SW480 (cell line): ENCODE measurements around the gene CTU2.
"Not testable (repeated sequence)": the region's sequence is repeated elsewhere in the genome, so short reads cannot be mapped to it uniquely, and the experiment has no call there.

Source experiments
- DNase-seq: peaks from one replicate; pipeline ENCODE4 v3.0.0-alpha.2; 2016; ENCODE audit warnings: low spot score

CTU2 gene

GRCh38 chr16:88706229-88706964 is at the start of gene CTU2, which contains the start of gene RNF166:
Gene CTU2 (plus strand): TSS chr16:88706503. CDS start chr16:88706531, 28 bp downstream.
Gene RNF166 (minus strand): TSS chr16:88706408. CDS start chr16:88706325, 83 bp downstream.
- peak; percentile 73 for DNase-seq

- DNase-seq: no peak
Observed at GRCh38 chr16:88657371-88657770, 48.9 kb upstream of the CTU2 start.

- DNase-seq: no peak
Observed at GRCh38 chr16:88658714-88659113, 47.6 kb upstream of the CTU2 start.

DNA sequence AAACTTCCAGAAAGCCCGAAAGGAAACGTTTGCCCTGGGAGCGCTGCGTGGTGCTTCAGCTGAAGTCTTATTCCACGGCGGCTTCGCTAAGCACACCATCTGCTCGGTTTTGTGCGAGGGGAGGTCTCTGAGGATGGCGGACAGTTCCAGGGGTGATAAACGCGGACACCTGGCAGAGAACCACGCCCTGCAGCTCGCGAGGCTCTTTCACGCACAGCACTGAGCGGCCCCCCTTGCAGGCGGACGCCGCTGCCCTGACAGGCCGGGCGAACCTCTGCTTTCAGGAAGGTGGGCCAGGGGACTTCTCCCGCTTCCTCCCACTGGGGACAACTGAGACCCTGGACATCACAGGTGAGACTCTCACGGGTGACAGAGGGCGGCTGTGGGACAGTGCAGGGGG is 47.1 kb upstream of the CTU2 start:
- no peak for DNase-seq

- DNase-seq: no peak
Observed at GRCh38 chr16:88661468-88661867, 44.8 kb upstream of the CTU2 start.

DNA sequence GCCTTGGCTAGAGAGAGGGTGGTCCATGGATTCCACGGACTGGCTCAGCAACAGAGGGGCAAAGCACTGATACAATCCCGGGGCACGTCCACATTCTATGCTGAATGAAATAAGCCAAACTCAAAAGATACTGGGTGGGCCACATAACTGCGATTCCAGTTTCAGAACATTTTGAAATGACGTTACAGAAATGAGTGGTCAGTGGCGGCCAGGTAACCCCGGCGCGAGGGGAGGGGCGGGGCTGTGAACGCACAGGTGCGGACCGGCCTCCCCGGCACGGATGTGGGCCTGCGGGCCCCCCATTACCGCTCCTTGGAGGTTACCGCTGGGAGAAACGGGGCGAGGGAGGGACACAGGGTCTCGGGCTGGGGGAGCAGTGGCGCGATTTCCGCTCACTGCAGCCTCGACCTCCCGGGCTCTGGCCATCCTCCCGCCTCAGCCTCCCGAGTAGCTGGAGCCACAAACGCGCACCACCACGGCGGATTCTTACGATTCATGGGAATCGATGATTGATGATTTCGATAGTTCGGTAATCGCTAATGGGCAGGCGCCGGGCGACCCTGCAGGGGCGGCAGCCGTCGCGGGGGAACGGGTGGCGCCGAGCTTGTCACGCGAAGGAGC is 44.0 kb upstream of the CTU2 start:
- DNase-seq: no peak

- DNase-seq: peak; percentile 96
Observed at GRCh38 chr16:88662843-88663606, 43.3 kb upstream of the CTU2 start, which contains the start of gene MVD. Gene MVD (minus strand): TSS chr16:88663091. CDS start chr16:88663080, 11 bp downstream.

DNA sequence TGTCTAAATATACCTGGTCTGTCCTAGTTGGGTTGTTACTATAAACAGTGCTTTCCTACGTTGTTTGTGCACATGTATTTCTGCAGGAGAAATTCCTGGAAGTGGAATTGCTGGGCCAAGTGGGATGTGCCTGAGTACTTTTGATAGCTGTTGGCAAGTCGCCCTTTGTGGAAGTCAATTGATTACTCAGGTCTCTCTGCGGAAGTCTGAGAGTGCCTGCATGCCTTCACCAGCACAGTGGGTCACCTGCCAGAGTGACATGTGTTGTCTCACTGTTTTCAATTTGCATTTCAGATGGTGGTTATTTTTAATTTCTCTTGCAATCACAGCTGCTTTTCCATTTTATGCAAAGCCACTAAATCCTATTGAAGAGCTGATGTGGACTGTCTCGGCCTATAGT is 41.2 kb upstream of the CTU2 start:
- no peak for DNase-seq

- no peak for DNase-seq
Observed at GRCh38 chr16:88665570-88665969, 40.7 kb upstream of the CTU2 start.

- no peak for DNase-seq
Observed at GRCh38 chr16:88667461-88667860, 38.8 kb upstream of the CTU2 start.

GRCh38 chr16:88669493-88669892 is 36.8 kb upstream of the CTU2 start:
- not testable (repeated sequence) for DNase-seq

GRCh38 chr16:88669980-88670379 is 36.3 kb upstream of the CTU2 start:
- DNase-seq: no peak

DNA sequence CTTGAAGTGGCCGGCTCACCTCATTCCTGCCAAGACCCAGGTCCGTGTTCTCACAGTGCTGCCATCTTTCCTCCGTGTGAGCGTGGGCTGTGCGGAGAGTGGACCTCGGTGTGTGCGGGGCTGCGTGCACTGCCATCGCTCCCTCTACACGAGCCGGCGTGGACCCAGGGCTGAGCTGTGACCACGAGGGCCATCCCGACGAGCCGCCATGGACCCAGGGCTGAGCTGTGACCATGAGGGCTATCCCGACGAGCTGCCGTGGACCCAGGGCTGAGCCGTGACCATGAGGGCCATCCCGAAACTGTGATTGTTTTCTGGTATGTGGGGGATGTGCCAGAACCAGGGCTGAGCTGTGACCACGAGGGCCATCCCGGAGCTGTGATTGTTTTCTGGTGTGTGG is 34.5 kb upstream of the CTU2 start:
- no peak for DNase-seq

DNA sequence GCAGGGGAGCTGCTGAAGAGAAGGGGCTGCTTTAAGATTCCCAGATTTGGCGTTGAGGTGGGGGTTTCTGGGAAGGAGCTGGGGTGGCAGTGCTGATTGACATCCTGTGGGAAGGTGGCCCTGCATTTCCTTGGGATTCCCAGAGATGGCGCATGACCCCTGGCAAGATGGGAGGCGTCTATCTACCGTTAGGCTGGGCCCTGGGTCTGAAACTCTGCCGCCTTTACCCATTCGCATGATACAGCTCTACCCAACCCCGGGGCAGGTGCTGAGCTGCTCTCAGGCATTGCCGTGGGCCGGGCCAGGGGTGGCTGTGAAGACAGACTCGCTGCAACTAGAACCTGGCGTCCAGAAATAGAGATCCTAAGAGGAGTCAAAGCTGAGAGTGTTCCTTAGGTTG is 33.5 kb upstream of the CTU2 start:
- DNase-seq: no peak

GRCh38 chr16:88673716-88674379 is 32.5 kb upstream of the CTU2 start:
- no peak for DNase-seq

GRCh38 chr16:88676502-88677242 is 29.6 kb upstream of the CTU2 start:
- DNase-seq: no peak

GRCh38 chr16:88677721-88678120 is 28.6 kb upstream of the CTU2 start:
- DNase-seq: no peak

- no peak for DNase-seq
Observed at GRCh38 chr16:88678224-88678979, 27.9 kb upstream of the CTU2 start.

GRCh38 chr16:88680554-88681083 is 25.7 kb upstream of the CTU2 start:
- DNase-seq: no peak

GRCh38 chr16:88681084-88681680 is 25.1 kb upstream of the CTU2 start:
- no peak for DNase-seq
